MV-4-11 (cell line): ENCODE data around the gene NACAD.
"Not testable (repeated sequence)": the region's sequence is repeated elsewhere in the genome, so short reads cannot be mapped to it uniquely, and the experiment has no call there.

Experiments used
- DNase-seq: peaks from one replicate; lab custom pipeline; 2025; lab: John Stamatoyannopoulos, UW

The NACAD gene

DNA sequence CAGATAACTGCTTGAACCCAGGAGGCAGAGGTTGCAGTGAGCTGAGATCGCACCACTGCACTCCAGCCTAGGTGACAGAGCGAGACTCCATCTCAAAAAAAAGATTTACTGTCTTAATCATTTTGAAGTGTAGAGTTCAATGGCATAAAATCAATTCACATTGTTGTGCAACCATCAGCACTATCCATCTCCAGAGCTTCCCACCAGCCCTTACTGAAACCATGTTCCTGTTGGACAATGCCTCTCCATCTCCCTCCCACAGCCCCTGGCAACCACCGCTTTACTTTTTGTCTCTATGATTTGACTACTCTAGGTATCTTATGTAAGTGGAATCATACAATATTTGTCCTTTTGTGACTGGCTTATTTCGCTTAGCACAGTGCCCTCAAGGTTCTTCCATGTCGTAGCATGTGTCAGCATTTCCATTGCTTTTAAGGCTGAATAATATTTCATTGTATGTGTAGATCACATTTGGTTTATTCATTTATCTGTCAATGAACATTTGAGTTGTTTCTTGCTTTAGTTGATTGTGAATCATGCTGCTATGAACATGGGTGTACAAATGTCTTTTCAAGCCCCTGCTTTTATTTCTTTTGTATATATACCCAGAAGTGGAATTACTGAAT, 33.1 kb downstream of the NACAD start:
- DNase-seq = no peak

- DNase-seq = no peak
These were observed 33.8 kb downstream of the NACAD start for GRCh38 chr7:45055016-45055415.

GRCh38 chr7:45054442-45054841, 34.3 kb downstream of the NACAD start:
- DNase-seq = no peak

- DNase-seq = no peak
These were observed 34.8 kb downstream of the NACAD start for GRCh38 chr7:45053941-45054340.

DNA sequence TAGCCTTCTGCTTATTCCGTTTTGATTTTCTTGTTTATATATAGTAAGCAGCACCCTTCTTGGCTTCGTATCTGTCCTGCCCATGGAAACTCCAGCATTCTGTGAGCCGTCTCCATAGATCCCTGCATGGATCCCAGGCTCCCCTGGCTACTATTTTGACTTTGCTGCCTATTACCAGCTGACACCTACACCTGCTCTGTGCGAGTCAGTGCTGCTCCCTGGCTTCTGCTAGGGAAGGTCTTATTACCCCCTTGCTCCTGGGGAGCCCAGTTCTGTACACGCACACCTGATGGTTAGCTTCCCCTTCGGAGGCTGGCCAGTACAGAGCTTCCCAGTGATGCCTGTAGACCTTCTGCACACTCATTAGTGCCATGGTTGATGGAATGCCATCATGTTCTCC, 35.4 kb downstream of the NACAD start:
- no peak for DNase-seq

DNA sequence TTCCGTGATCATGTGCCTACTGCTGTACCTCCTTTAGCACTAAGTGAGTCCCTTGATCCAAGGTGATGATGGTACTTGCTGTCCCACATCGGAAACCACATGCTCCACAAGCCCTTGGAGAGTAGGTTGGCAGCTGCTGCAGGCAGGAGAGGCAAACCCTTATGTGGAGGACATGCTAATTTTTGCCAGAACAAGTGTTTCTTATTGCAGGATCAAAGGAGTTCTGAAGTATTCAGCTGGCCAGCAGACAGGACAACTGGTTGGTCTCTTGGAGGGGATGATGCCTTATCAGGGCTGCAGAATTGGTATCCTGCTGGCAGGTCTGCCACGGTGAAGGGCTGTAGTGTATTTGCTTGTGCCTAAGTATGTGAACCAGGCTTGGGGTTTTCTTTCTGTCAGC, 36.8 kb downstream of the NACAD start:
- DNase-seq = no peak

DNA sequence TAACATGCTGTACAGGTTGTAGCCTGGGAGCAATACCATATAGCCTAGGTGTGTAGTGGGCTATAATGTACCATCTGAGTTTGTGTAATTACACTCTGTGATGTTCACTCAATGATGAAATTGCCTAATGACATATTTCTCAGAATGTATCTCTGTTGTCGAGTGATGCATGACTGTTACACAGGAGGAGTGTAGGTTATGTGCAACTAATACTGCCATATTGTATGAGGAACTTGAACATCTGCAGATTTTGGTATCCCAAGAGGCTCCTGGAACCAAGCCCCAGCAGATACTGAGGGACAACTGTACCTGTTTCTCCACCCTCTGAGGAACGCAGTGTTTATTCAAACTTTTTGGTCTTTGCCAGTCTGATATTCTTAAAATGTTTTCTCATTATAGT, 38.6 kb downstream of the NACAD start:
- DNase-seq = no peak

GRCh38 chr7:45048748-45049147, 40.0 kb downstream of the NACAD start:
- no peak for DNase-seq

DNA sequence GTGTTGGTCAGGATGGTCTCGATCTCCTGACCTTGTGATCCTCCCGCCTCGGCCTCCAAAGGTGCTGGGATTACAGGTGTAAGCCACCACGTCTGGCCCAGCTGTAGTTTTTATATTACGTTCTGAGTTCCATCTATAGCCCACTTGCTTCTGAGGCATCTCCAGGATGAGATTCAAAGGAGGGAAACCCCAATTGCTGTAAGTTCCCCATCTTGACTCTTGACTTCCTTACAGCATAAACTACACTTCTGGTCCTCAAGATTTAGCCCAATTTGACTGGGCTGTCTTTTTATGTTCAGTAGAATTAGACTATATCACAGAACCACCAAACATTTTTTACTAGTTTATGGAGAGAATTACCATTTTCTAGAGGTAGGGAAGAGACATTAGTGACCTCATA, 44.4 kb downstream of the NACAD start:
- no peak for DNase-seq

DNA sequence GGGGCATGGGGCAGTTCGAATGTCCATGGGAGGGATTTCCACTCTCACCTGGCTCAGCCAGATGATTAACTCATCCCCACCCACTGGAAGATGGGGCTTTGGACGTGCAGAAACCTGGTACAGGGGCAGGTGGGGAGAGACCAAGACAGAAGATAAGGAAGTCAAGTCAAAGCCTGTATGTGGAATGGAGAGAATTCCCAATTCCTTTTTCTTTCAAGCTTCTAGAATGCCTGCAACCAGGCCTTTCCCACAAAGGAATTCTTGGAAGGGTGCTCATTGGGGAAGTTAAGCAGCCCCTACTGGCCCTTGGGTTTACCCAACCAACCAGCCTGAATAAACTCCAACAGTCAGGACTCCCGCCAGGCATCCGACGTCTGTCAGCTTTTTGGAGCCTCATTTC, 49.7 kb downstream of the NACAD start:
- DNase-seq = no peak

- DNase-seq = no peak
These were observed 50.9 kb downstream of the NACAD start for GRCh38 chr7:45037876-45038275.

GRCh38 chr7:45036796-45037195, 52.0 kb downstream of the NACAD start:
- DNase-seq = no peak

DNA sequence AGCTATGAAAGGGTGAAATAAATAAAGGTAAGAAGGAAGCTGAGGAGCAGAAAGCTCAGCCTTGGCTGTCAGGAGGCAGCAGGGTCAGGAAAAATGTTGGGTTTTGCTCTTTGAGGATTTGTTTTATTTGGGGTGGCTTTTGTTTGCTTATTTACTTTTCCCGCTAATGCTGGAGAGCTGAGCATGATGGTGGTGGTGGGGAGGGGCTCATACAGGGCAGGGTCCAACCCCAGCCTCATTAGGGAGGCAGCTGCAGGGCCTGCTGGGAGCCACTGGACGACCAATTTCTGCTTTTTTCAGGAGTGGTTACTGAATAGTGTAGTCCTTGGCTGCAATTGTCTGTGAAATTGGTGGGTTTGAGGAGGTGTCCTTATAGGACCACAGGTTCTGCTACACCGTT, 52.5 kb downstream of the NACAD start:
- no peak for DNase-seq

- no peak for DNase-seq
These were observed 52.9 kb downstream of the NACAD start for GRCh38 chr7:45035893-45036292.

DNA sequence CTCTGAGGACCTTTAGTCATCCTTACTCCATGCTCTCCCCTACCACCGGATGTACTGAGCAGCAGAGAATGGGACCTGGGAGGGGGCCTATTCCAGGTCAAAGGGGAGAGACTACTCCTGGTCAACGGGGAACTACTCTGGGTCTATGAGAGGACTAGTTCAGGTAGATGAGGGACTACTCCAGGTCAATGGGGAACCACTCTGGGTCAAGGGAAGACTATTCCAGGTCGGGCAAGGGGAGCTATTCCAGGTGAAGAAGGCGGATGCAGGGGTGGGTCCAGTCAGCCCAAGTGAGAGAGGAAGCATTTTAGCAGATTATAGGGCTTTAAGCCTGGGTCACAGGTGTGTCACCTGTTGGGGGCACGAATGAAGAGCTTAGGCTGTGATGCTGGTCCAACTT, 53.4 kb downstream of the NACAD start:
- no peak for DNase-seq

DNA sequence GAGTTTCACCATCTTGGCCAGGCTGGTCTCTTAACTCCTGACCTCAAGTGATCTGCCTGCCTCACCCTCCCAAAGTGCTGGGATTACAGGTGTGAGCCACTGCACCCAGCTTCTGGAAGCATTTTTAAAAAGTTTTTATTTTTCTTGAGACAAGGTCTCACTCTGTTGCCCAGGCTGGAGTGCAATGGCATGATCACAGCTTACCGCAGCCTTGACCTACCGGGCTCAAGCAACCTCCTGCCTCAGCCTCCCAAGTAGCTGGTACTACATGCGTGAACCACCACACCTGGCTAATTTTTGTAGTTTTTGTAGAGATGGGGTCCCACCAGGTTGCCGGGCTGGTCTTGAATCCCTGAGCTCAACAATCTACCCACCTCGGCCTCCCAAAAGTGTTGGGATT, 54.1 kb downstream of the NACAD start:
- not testable (repeated sequence) for DNase-seq

- DNase-seq = no peak
These were observed 54.9 kb downstream of the NACAD start for GRCh38 chr7:45033931-45034290.

DNA sequence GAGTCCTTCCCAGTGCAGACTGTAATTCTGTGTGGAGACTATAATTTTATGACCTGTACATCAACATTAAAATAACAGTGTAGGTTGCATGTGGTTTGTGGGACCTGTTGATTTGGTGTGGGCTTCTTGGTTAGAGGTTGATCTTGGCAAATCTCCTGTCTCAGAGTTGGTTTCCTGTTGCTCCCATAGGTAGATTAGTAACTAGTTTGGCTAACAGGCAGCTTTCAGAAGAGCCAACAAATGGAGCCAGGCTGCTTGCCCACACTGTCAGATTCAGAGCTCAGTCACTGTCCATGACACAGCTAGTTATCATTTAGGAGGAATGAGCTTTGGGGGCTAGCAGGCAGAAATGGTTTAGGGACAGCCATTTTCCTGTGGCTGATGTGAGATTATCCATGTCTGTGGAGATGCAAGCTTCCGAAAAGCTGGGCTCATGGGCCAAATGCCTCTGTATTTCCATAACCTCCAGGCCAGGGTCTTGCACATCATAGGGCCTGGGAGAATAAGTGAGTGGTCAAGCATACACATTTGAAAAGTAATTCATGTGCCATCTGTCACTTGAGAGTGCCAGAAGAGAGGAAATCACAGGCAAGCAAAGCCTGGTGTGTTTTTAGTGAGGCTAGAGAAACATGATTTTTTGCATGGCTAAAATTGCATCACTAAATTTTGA, 55.4 kb downstream of the NACAD start:
- DNase-seq = no peak

GRCh38 chr7:45032421-45032820, 56.3 kb downstream of the NACAD start:
- DNase-seq = no peak

DNA sequence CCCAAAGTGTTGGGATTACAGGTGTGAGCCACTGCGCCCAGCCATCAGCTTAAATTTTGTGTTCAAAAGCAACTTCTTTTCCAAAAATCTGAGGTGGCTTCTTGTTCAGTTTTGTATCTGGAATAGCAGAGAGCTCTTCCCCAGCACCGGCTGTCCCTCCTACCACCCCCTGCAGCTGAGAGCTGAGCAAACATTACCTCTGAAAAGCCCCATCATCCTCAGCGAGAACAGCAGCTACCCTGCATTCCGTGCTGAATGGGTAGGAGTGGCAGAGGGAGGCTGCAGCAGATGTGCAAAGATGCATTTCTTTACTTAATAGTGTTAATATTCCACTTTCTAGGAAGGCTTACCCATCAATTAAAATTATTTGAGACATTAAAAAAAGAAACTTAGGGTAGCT, 56.9 kb downstream of the NACAD start:
- DNase-seq = no peak
